Caco-2 (cell line): ENCODE data around the gene EPB41. TPM values are rescaled to one million over a fixed set of nuclear protein-coding genes. Genes with fewer than 3 reads are reported as not detected.

ENCODE experiments used
- BruUV-seq: library from RNA; stranded (reverse); fragments of 400-500 nt; replicated peaks from 2 replicates; lab custom pipeline; 2021; lab: Mats Ljungman, UMichigan
- CTCF ChIA-PET: fragments of 300-600 bp; sonication (Branson Sonifier 250); formaldehyde crosslinking; loops from one replicate; lab custom pipeline; 2022; ENCODE audit warnings: antibody characterized with exemption; lab: Charles Lee
- POLR2A ChIA-PET: fragments of 300-600 bp; sonication (Branson Sonifier 250); formaldehyde crosslinking; loops from one replicate; lab custom pipeline; 2022; ENCODE audit warnings: antibody characterized with exemption; lab: Charles Lee
- DNase-seq, 2 experiments: peaks; one replicate each; pipeline versions ENCODE4 v3.0.0 to v3.0.0-alpha.2; 2020 to 2022
- H3K27me3 ChIP-seq: replicated peaks from 2 replicates; pipeline ENCODE4 v1.6.0; 2011; ENCODE audit warnings: low read length; ENCODE audit not compliant: control insufficient read depth, insufficient read depth
- H3K36me3 ChIP-seq: 2 replicates; pipeline ENCODE4 v1.5.1; 2011; ENCODE audit warnings: low read length; ENCODE audit not compliant: control insufficient read depth, insufficient read depth
- H3K4me1 ChIP-seq: fragments of 250-450 bp; sonication (Bioruptor Pico); 2 replicates; pipeline ENCODE4 v1.5.1; 2020; ENCODE audit warnings: mild to moderate bottlenecking
- H3K4me3 ChIP-seq: 2 replicates; pipeline ENCODE4 v1.5.1; 2011; ENCODE audit warnings: low read depth, mild to moderate bottlenecking, control low read depth, low read length
- H3K9me3 ChIP-seq: fragments of 250-450 bp; sonication (Bioruptor Pico); 2 replicates; pipeline ENCODE4 v1.5.1; 2020; ENCODE audit warnings: mild to moderate bottlenecking, moderate library complexity
- H3K27ac Mint-ChIP-seq: one replicate; pipeline ENCODE4 v1.8.0; 2022; ENCODE audit warnings: mixed read lengths; ENCODE audit not compliant: unreplicated experiment
- H3K27me3 Mint-ChIP-seq: one replicate; pipeline ENCODE4 v1.8.0; 2022; ENCODE audit warnings: mixed read lengths; ENCODE audit not compliant: insufficient read depth, unreplicated experiment
- H3K36me3 Mint-ChIP-seq: one replicate; pipeline ENCODE4 v1.8.0; 2022; ENCODE audit warnings: mild to moderate bottlenecking, mixed read lengths; ENCODE audit not compliant: insufficient read depth, unreplicated experiment
- H3K4me1 Mint-ChIP-seq: one replicate; pipeline ENCODE4 v1.8.0; 2022; ENCODE audit warnings: low read depth, mixed read lengths; ENCODE audit not compliant: unreplicated experiment
- H3K4me3 Mint-ChIP-seq: one replicate; pipeline ENCODE4 v1.8.0; 2022; ENCODE audit warnings: mild to moderate bottlenecking, moderate library complexity, mixed read lengths; ENCODE audit not compliant: unreplicated experiment
- H3K9me3 Mint-ChIP-seq: one replicate; pipeline ENCODE4 v1.8.0; 2022; ENCODE audit warnings: mixed read lengths; ENCODE audit not compliant: unreplicated experiment
- CTCF ChIP-seq, 2 experiments: fragments of 200-600 bp in 1 of 2; IDR thresholded peaks; 1 replicate in 1 of 2; 2 replicates in 1 of 2; pipeline versions ENCODE4 v1.5.1 to v1.8.0; 2011 to 2022; ENCODE audit warnings: antibody characterized with exemption in 1 of 2, control low read depth in 1 of 2, inconsistent platforms in 1 of 2, low read depth in 1 of 2, low read length in 1 of 2, mild to moderate bottlenecking in 1 of 2, moderate library complexity in 1 of 2; ENCODE audit not compliant: insufficient read depth in 1 of 2, severe bottlenecking in 1 of 2, unreplicated experiment in 1 of 2
- intact Hi-C: fragments of 100-400 bp; cut with micrococcal nuclease; formaldehyde crosslinking; loops from one replicate; pipeline ENCODE4 v1.10.0; 2022; ENCODE audit not compliant: unreplicated experiment
- total RNA-seq: library from RNA; stranded (reverse); gene quantifications from 2 replicates; pipeline ENCODE4 v1.2.3, GENCODE V29; 2022

Gene EPB41
- total RNA-seq, 1 experiment from 2014 or later, result 29.5 TPM

DNA sequence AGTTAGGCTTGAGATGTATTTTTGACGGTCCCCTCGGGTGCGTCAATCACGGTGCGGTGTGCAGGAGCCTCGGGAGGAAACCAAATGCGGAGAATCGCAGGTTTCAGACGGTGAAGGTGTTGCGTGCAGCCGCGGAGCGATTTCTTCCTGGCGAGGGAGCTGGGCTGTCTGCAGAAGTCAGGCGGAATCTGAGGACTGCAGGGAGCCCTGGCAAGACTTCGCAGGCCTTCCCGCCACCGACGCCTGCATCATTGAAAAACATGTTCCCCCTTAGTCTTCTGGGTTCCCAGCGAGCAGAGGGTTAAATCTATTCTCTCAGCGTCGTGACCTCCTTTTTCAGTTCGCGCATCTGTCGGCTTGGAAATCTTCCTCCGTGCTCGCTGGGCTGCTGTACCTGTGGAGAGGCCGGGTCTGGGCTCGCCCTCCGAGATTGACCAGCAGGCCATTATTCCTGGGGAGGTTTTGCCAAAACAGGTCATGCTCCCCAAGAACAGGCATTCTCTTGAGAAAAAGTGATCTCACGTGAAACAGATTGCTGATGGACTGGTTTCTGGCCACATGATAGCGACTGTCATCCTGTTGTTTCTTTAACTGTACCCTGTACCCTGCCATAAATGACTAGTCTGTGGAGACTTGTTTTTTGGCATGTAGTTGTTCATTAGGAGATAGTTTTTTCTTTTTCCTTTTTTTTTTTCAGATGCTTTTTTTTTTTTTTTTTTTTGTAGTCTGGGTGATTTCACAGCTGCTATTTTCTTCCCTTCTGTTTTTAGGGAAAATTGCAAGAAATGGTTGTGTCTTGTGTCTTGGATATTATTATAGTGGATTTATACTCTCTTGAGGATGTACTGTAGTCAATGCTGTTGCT, 894 bp downstream of the EPB41 start:
- no TSS peak for BruUV-seq
- Mint-ChIP-seq H3K9me3 (no peaks in the 10 kb centered on the region), H3K27ac (peak overlapping the region; percentile 39), H3K4me3 (peak overlapping the region; percentile 81), H3K36me3 (no peaks in the 10 kb centered on the region), H3K4me1 (no peaks in the 10 kb centered on the region), H3K27me3 (no peaks in the 10 kb centered on the region)
- H3K27me3 ChIP-seq, result no peaks in the 10 kb centered on the region
- intact Hi-C loops, result no loop called here
- peak overlapping the region; percentile 73 for H3K4me3 ChIP-seq
- no peak for TF ChIP-seq CTCF (IDR thresholded peaks at IDR 0.05; ENCODE audit: insufficient read depth in 1 of 2, low read depth in 1 of 2, low read length in 1 of 2, severe bottlenecking in 1 of 2, unreplicated experiment in 1 of 2)
- no peaks in the 10 kb centered on the region for H3K9me3 ChIP-seq
- H3K36me3 ChIP-seq, result no peaks in the 10 kb centered on the region
- ChIA-PET POLR2A (interaction anchor here (1.4 to 1.8 kb wide), 3 partner anchors 18 to 267 kb away, joined by 3 to 5 read pairs (median 4); partner anchors contain the start of gene SRSF4), CTCF (interaction anchor here (2.1 kb wide), 1 partner anchor 33 kb away, joined by 11 read pairs; no protein-coding TSS in a partner anchor)
- DNase-seq, result peak; percentile 33 to 42
- peaks cover 6% of the 10 kb centered on the region; the same call in 1 of the 2 replicates for H3K4me1 ChIP-seq

GRCh38 chr1:28917757-28918118, 3.4 kb downstream of the EPB41 start:
- intact Hi-C loops, result no loop called here
- no peak for TF ChIP-seq CTCF (IDR thresholded peaks at IDR 0.05; ENCODE audit: insufficient read depth in 1 of 2, low read depth in 1 of 2, low read length in 1 of 2, severe bottlenecking in 1 of 2, unreplicated experiment in 1 of 2)
- no peak overlapping the region for H3K4me3 Mint-ChIP-seq
- ChIA-PET CTCF (no interaction called here), POLR2A (no interaction called here)
- no peak overlapping the region for H3K27ac Mint-ChIP-seq
- no peaks in the 10 kb centered on the region for H3K27me3 Mint-ChIP-seq
- no peaks in the 10 kb centered on the region for H3K36me3 ChIP-seq
- no peaks in the 10 kb centered on the region for H3K27me3 ChIP-seq
- no TSS peak for BruUV-seq
- H3K4me1 Mint-ChIP-seq, result no peaks in the 10 kb centered on the region
- no peaks in the 10 kb centered on the region for H3K9me3 ChIP-seq
- peaks cover 6% of the 10 kb centered on the region; the same call in 1 of the 2 replicates for H3K4me1 ChIP-seq
- DNase-seq, result no peak
- H3K36me3 Mint-ChIP-seq, result no peaks in the 10 kb centered on the region
- H3K4me3 ChIP-seq, result no peak overlapping the region
- no peaks in the 10 kb centered on the region for H3K9me3 Mint-ChIP-seq

DNA sequence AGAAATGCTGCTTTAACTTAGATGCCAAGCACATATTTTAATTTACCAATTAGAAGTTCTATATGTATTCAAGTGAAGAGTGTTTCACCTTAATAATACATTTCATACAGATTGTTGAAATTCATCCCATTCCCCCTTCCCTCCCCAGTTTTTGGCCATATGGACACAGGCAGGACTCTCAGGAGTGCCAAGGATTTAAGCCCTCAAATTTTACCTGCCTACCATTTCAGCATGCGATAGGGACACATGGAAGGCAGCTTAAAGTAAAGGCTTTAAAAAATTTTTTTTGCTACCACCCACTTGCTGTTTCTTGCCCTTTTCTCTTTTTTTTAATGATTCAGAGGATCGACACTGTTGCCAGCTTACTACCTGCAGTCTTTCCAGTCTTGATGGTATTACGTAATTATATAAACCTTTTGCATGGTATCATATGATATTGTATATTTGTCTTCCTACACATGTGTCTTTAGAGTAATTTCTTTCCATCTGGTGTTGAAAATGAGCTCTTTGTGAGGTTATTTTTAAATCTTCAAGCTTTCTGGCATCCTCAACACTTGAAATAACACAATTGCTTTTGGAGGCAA, 7.0 kb downstream of the EPB41 start:
- POLR2A ChIA-PET, result no interaction called here
- Mint-ChIP-seq H3K4me3 (no peak overlapping the region), H3K36me3 (no peaks in the 10 kb centered on the region), H3K27ac (no peak overlapping the region), H3K27me3 (no peaks in the 10 kb centered on the region), H3K9me3 (no peaks in the 10 kb centered on the region), H3K4me1 (no peaks in the 10 kb centered on the region)
- TF ChIP-seq CTCF (IDR thresholded peaks at IDR 0.05; ENCODE audit: insufficient read depth in 1 of 2, low read depth in 1 of 2, low read length in 1 of 2, severe bottlenecking in 1 of 2, unreplicated experiment in 1 of 2), result no peak
- Histone ChIP-seq H3K4me1 (peaks cover under 1% of the 10 kb centered on the region; the same call in 1 of the 2 replicates), H3K27me3 (no peaks in the 10 kb centered on the region), H3K36me3 (no peaks in the 10 kb centered on the region), H3K4me3 (no peak overlapping the region), H3K9me3 (no peaks in the 10 kb centered on the region)
- BruUV-seq, result no TSS peak
- intact Hi-C loops, result no loop called here
- CTCF ChIA-PET, result no interaction called here
- no peak for DNase-seq
